Epithelial cell of prostate (primary cell): ENCODE data around the gene EOLA2.
"Not testable (repeated sequence)": the region's sequence is repeated elsewhere in the genome, so short reads cannot be mapped to it uniquely, and the experiment has no call there.

Experiments
- DNase-seq: peaks from one replicate; pipeline ENCODE4 v3.0.0-alpha.2; 2011; ENCODE audit warnings: low read depth, low spot score
- H3K27ac ChIP-seq: fragments of 450-650 bp; 2 replicates; pipeline ENCODE4 v1.5.1; 2017; ENCODE audit warnings: mild to moderate bottlenecking

EOLA2 gene

GRCh38 chrX:149938427-149938880 lies at the start of gene EOLA2:
Gene EOLA2 (minus strand): TSS chrX:149938491. CDS start chrX:149933874, 4,617 bp downstream.
- peak; percentile 96 for DNase-seq
- H3K27ac ChIP-seq = peak within 1 kb of the TSS; percentile 88

DNA sequence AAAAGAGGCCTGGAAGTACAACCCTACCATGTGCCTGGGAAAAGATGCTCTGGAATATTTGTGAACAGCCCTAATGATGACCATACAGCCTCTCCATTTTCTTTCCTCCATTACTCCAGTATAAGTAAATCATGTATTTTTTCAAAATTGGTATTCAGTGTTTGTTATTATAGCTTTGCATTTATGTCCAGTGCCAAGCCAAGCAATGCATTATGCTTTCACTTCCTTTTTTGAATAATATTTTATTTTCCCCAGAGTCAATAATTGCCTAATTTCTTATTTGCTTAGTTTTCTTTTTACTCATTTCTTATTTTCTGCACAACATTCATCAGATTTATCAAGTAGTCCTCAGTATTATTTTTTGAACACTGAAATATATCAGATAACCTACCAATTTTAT lies 49.3 kb upstream of the EOLA2 start:
- DNase-seq = no peak

DNA sequence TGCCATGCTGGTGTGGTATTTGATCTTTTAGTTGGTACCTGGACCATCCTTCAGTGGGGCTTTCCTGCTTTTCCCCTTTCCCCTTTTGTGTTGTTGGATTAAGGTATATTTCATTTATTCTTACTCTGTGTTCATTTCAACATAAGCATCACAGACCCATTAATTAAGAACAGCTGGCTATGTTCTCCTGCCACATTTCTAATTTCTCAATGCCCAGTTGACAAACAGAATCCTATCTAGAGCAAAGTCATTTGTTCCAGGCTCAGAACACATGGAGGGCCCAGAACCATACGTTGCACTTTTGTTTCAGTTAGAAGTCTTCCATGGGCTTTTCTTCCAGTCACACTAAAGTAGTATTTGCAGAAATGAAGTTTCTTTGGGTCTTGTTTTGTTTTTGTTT lies 46.1 kb upstream of the EOLA2 start:
- no peak for DNase-seq
- H3K27ac ChIP-seq = no peak overlapping the region

More for the DNA sequence above, 49.3 kb upstream of the EOLA2 start:
- H3K27ac ChIP-seq = no peak overlapping the region

DNA sequence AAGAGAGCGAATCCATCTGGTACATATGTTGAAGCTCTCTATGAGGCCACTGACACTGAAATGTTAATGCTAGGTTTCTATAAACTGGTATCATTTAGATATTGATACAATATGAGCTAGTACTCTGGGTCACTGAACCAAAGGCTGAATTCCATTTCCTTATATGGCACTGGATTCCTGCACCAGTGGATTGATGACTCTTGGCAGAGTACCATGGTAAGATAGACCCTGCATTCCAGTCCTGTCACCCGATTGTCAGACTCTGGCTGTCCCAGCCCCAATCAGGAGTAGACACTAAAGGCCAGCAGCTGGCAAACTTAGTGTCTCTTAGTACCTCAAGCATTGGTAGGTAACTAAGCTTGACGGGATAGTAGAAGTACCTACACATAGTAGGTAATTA lies 44.0 kb upstream of the EOLA2 start:
- no peak for DNase-seq
- no peak overlapping the region for H3K27ac ChIP-seq

- no peak for DNase-seq
- H3K27ac ChIP-seq = no peak overlapping the region
These were observed 40.9 kb upstream of the EOLA2 start for GRCh38 chrX:149979126-149979644.

- DNase-seq = no peak
These were observed 24.8 kb upstream of the EOLA2 start for GRCh38 chrX:149962859-149963757.

GRCh38 chrX:149962010-149962409 lies 23.7 kb upstream of the EOLA2 start:
- H3K27ac ChIP-seq = no peak overlapping the region
- no peak for DNase-seq

More at GRCh38 chrX:149962859-149963757, 24.8 kb upstream of the EOLA2 start:
- H3K27ac ChIP-seq = no peak overlapping the region

- no peak overlapping the region for H3K27ac ChIP-seq
- DNase-seq = no peak
These were observed 23.3 kb upstream of the EOLA2 start for GRCh38 chrX:149961572-149961971.

DNA sequence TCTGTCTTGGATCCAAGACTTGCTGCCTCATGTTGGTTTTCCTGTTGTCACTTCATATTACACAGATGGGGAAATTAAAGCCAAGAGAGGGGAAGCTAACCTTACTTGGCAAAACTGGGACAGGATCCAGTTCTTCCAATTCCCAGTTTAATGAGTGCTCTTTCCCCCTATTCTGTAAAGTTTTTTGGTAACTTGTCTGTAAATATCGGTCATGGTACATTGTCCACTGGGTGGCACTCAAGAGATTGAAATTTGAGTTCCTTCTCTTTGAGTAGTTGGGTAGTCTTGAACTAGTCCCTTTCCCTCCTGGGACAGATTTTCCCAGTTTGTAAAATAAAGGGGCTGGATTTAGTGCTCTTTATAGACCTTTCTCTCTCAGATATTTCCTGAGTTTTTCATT lies 12.4 kb upstream of the EOLA2 start:
- H3K27ac ChIP-seq = no peak overlapping the region

DNA sequence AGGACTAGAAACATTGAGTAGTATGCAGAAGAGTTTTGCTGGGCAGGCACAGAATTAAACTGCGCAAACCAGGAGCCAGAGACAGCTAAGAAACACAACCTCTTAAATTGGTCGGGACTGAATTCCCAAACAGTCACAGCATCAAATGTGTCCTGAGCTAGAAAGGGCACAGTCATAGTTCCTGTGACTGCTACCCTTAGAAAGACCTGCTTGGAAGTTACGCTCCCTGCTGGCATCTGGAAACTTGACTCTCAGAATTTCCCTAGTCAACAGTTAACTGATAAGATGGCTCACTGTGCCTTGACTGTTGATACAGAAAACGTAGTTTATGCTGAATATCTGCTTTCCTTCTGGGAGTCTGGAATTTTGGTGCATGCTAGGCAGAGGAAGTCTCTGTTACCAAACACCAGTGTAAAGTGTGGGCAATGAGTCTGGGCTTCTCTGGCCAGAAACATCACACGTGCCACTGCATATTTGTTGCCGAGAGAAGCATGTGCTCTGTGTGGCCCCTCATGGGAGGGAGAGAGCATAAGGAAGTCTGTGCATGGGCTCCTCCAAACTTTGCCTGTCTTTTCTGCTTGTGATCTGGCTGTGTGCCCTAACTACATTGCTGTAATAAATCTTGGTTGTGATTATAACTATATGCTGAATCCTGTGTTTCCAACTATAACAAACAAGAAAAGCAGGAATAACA lies 11.6 kb upstream of the EOLA2 start:
- no peak overlapping the region for H3K27ac ChIP-seq
- no peak for DNase-seq

More for the DNA sequence above, 12.4 kb upstream of the EOLA2 start:
- no peak for DNase-seq

GRCh38 chrX:149948016-149948415 lies 9.7 kb upstream of the EOLA2 start:
- DNase-seq = no peak
- H3K27ac ChIP-seq = no peak overlapping the region

- not testable (repeated sequence) for DNase-seq, H3K27ac ChIP-seq
These were observed 8.6 kb upstream of the EOLA2 start for GRCh38 chrX:149946932-149947331.

GRCh38 chrX:149945820-149946219 lies 7.5 kb upstream of the EOLA2 start:
- not testable (repeated sequence) for DNase-seq, H3K27ac ChIP-seq

GRCh38 chrX:149945087-149945670 lies 6.9 kb upstream of the EOLA2 start:
- H3K27ac ChIP-seq, DNase-seq: not testable (repeated sequence)

DNA sequence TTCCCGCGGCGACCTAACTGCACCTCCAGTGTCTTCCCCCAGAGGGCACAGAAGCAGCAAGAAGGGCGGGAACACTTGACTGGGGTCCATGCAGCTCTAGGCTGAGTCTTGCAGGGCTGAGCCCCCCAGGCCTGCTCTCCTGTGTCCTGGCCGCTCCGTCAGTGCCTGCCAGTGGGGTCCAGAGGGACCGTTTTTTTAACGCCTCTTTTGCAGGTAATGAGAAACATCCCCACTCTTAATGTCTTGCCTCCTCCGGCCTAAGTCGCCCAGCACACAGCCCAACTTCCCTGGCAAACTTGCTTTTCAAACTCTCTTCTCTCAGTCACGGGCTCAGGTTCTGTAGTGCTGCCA lies 2.4 kb upstream of the EOLA2 start:
- not testable (repeated sequence) for DNase-seq, H3K27ac ChIP-seq

DNA sequence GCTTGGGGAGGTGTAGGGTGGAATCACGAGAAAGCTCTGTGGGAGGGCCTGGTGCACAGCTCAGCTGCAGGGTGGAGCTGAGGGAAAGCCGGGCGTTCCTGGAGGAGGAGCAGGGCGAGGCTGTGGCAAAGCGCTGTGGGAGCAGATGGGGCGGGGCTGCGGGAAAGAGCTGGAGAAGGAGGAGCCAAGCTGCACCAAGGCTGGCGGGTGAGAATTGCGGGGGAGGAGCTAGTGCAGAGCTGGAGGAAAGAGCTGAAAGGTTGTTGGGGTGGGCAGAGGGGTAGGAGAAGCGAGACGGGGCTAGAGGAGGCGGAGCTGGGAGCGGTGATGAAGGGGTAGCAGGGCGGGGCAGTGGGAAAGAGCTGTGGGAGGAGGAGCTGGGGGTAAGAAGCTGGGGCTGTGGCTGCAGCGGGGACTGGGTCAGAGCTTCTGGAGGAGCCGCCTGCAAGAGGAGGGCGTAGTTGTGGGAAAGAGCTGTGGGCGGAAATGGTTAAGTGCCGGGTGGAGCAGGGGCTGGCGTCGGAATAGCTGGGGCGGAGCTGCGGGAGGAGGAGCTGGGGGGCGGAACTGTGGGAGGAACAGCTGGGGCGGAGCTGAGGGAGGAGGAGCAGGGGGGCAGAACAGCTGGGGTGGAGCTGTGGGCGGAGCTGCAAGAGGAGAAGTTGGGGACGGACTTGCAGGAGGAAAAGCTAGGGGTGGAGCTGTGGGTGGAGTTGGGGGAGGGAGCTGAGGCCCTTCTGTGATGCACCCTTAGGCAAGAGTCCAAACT lies 1.8 kb upstream of the EOLA2 start:
- H3K27ac ChIP-seq = peak overlapping the region; percentile 88
- DNase-seq = peak; percentile 92

GRCh38 chrX:149939655-149939904 lies 1.3 kb upstream of the EOLA2 start:
- H3K27ac ChIP-seq = peak overlapping the region; percentile 88
- DNase-seq = no peak

- DNase-seq = peak; percentile 60
- peak overlapping the region; percentile 88 for H3K27ac ChIP-seq
These were observed 777 bp upstream of the EOLA2 start for GRCh38 chrX:149938881-149939654.

DNA sequence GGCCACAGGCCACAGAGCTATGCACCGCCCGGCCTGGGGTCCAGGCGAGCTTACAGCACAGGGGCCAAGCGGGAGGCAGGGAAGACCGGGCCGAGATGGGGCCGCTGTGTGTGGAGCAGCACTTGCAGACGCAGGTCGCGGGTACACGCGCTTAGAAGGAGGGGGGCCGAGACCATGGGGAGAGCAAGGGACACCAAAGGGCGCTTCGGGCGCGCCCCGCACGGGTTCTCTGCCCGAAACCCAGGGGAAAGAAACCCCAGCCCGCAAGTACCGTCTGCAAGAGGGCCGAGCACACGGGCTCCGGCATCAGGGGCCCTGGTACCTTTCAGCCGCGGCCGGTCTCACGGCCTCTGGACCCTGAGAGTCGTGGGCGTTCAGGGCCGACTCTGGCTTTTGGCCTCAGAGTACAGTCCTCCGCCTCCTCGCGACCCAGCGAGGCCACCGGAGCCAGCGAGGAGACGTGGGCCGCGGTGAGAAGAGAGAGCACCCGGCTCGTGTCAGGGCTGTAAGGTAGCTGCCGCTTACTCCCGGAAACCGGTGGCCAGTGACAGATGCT lies 342 bp downstream of the EOLA2 start:
- no peak for DNase-seq
- H3K27ac ChIP-seq = peak overlapping the region; percentile 85
